GM19468 (cell line): ENCODE results near the gene PPIF.

ENCODE experiments used
- ATAC-seq: cut with Tn5 transposase; IDR thresholded peaks from one replicate; pipeline ENCODE4 v1.9.1; 2021; ENCODE audit warnings: mild to moderate bottlenecking, moderate library complexity, moderate number of reproducible peaks; ENCODE audit not compliant: unreplicated experiment; ENCODE audit errors: extremely low read depth

PPIF gene

DNA sequence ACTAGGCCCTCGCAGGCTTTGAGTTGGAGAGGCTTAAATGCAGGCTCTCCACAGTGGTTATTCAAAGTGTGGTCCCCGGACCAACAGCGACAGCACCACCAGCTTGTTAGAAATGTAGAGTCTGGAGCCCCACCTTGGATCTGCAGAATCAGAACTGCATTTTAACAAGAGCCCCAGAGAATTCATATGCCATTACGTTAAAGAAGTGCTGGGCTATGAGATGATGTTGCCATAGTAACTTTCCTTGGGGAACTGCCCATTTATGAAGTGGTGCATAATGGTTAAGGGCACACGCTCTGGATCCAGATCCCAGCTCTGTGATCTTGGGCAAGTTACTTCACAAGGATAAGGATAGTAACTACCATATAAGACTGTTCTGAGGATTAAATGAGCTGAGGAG lies 49.3 kb downstream of the PPIF start:
- no peak for ATAC-seq

DNA sequence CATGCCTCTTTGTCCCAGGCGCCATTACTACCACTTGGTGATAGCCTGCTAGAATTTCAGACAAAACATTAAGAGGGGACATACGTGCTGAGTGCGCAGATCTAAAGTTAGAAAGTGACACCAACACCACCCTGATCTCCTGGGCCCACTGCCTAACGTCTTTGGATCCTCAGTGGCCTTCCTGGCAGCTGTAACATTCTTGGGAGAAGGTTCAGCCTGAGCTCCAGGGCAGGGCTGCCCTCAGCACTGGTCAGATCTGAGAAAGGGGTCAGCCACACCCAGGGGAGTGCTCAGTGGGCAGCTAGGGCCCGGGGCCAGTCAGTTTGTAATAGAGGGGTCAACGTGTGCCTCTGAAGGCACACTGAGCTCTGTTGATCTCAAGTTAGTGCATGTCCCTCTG lies 49.8 kb downstream of the PPIF start:
- no peak for ATAC-seq

DNA sequence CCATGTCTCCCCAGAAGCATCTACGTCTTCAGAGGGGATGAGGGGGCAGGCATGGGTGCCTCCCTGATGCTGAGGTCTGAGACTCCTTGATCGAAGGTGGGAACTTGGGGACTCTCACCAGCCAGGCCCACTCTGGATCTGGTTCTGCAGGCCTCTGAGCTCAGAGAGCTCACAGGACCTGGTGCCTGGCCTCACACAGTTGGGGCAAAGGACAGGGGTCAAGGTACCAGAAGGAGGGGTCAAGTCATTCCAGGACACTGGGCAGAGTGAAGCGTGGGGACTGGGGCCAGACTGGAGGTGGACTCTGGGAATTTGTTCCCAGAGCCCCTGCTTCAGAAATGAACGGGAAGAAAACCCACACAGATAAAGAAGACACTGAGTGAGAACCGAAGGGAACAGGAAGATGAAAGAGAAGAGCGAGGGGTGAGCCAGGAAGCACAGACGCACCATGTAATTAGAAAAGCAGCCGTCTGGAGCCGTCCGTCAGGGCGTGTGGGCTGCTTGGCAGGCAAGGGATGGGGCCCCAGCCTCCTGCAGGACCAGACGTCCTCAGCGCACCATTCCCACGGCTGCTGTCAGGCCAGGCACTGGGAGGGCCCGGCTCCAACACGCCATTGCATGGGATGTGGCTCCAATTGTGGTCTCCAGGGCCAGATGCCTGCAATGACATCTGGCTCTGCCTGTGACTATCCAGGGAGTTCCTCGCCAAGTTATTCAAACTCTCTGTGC lies 50.5 kb downstream of the PPIF start:
- no peak for ATAC-seq

DNA sequence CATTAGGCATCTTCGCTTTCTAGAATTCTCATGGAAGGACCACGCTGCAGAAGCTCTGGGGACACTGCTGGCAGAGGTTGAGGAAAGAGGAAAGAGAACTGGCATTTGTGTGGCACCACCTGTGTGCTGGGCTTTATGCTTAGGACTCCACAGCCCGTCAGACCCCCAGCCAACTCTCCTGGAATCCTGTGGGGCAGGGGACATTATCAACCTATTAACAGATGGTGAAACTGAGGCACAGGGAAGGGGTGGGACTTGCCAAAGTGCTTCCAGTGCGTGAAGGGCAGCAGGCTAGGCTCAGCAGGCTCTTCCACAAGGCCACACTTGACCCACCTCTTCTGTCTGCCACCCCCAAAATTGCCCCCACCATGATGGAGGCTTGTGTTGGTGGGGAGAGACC lies 51.4 kb downstream of the PPIF start:
- no peak for ATAC-seq

DNA sequence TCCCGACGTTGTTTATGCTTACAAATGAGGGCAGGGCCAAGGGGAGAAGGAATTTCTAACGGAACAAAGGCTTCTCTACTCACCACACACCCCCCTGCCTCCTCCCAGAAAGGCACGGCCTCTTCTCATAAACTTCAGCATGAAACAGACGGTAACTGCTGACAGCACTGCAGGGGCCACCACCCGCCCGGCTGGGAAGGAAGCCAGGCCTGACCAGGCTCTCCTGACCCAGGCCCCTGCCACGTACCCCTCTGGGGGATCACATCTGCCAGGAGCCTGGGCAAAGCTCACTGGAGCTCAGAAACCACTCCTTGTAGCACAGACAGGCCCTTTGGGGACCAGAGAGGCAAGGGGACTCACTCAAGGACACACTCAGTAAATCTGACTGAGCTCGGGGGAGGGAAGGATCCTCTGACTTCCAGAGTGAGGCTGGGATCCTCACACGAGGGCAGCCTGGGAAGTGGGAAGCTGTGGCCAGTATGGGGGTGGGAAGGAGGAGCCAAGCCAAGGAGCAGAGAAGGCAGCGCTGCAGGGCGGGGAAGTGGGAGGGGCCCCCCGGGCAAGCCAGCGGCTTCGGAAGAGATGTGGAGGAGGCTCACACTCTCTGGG lies 52.1 kb downstream of the PPIF start:
- ATAC-seq: no peak

DNA sequence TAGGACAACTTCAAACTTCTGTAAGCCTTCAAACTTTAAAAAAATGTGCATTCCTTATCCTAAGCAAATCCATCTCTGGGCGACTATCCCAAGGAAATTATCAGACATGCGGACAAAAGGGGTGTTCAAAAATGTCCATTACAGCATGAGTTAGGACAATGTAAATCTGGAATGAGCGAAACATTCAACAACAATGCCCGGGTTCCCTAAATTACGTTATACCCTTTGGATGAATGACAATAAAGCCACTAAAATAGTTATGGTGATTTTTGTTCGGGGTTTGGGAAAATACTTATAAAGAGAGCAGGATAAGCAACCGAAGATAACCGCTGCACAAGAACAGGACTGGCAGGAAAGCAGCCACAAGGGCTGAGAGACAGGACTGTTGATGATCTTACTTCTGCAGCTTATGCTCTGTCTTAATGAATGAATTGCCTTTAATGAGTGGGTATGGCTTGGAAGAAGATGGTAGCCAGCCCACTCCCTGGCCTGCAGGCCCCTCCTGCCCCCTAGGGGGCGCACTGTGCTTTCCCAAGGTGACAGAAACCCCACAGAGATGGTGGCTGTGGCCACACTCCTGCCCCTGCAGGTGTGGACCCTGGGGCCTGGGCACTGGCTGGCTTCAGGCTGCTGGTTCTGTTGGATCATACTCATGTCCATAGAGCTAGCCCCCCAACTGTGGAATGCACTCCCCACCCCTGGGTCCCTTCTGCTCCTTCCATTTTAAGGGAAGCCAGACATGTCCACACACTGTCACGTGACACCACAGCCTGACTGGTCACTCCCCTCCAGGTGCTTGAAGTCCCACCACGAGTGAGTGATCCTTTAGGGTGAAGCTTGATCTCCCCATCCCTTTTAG lies 53.1 kb downstream of the PPIF start:
- ATAC-seq: peak; percentile 36

DNA sequence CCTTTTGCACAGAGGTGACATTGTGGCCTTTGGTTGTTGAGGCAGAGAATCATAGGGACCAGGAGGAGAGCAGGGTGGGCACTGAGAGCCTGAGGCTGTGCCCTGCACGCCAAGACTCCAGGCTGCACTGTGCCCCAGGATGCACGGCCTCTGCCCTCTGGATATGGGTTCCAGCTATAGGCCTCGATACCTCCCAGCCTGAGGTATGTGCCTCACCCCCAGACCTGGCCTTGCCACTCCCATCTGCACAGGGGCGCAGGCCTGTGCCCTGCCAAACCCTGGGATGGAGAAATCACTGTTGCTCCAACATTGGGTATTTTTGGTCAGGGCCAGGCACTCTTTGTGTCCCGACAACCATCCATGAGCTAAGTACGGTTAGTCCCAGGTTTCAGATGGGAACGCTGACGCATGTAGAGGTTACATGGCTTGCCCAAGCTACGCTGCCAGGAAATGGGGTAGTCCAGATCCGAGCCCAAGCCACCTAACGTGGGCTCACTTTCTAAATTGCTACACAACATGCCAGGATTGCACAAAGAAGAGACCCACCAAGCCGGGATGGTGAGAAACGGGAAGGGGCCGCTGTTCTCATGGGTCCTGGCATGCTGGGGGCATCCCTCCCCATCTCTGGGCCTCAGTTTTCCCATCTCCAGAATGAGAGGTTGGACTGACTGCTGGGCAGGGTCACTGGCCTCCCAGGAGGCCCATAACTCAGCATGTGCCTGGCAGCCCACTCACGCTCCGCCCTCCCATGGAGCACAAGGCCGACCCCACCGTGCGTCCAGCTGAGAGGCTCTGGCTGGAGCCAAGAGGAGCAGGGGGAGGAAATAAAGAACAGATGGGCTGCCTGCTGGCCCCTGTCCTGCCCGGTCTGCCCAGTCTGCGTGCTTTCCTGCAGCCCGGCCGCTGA lies 54.0 kb downstream of the PPIF start:
- no peak for ATAC-seq

DNA sequence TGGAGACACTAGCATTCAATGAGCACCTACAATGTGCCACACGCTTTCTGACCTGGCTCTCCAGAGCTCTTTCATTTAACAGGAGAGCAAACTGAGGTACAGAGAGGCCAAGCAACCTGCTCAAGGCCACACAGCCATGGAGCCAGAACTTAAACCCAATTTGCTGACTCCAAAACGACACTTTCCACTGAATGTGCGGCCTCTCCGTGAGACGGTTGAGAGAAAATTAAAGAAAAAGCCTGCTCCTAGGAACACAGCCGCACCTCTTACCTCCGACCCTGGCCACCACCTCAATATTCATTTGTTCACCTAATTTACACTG lies 55.3 kb downstream of the PPIF start:
- no peak for ATAC-seq

DNA sequence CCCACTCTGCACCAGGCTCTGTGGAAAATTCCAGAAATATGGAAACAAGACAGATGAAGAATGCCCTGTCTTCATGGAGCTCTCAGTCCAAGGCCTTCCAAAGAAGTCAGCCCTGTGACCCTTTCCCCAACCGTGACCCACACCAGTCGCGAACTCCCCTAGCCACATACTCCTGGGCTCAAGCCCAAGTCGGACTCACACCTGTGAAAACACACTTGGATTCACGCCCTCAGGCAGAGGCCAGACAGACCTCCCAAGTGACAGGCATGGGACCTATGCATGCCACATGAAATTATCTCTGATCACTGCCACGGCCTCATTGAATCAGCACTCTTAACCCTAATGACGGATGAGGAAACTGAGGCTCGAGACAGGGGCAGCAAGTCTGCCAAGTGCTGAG lies 55.7 kb downstream of the PPIF start:
- ATAC-seq: no peak

DNA sequence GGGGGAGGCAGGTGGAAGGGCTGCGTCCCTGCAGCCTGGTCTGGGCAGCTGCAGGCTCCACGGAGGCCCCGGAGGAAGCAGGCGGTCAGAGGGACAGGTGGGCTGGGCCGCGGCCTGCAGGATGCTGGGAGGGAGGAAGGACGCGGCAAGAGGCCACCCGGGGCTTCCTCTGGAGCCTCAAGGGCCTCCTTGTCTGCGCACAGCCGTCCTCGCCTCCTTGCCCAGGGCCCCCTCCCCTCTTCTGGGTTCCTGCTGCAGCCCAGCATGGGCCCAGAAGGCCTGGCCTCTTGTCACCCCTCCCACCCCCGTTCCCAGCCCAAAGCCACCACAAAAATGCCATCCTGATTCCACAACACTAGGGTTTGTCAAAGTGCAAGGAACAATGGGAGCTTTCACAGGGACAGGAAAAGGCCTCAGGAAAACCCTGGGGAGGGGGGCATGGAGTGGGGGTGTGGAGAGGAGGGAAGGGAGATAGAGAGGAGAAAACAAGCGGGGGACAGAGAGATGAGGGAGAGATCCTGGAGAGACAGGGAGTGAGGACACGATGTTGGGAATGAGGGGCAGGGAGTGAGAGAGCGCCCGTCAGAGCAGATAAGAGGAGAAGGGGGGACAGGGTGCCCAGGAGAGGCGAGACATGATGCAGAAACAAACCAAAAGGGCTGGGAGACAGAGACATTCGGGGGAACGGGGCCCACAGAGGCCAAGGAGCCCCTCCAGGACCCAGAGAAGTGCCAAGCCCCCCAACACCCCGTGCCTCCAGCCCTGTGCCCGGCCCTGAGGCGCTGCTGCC lies 56.4 kb downstream of the PPIF start:
- no peak for ATAC-seq

DNA sequence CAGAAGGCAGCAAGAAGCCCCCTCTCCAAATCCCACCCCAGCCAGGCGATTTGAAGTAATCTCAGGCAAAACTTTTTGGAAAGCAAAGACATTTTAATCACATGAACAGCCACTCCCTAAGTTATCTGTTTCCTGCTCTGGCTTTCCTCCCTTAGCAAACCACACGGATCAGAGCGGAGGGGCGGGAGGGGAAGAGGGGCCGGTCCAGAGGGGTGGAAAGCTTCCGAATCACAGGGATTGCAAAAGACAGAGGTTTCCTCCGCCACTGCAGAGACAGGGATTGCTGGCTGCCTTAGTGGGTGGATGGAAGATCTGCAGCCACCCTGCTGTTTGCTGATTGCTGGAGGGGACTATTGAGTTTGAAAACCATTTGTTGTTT lies 57.0 kb downstream of the PPIF start:
- no peak for ATAC-seq

DNA sequence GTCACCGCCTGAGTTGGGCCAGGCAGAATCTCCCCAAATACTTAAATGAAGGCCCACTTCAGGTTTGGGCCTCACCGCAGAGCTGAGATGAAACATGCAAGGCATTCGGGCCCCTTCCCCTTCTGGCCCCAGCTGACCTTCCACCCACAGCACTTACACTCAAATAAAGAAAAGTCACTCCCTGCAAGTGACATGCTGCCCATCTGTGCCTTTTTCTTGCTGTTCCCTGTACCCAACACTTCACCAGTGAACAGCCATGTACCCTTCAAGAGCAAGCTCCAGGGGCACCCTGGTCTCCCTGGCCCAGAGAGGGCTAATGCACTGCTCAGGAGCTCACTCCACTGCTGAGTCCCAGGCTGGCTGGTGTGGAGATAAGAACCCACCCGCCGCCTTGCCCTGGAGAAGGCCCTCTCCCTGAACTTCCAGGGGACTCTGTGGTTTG lies 57.4 kb downstream of the PPIF start:
- no peak for ATAC-seq
